Measurements from ENCODE around the gene PTPRB.

Gene PTPRB

GRCh38 chr12:70637303-70638085 lies at the start of gene PTPRB:
PTPRB (minus strand) TSS chr12:70637429; CDS start chr12:70637395, 34 bp downstream.
- DNase-seq (ENCODE audit: low read depth): no peak

- no peak for DNase-seq (ENCODE audit: low read depth)
Measured at GRCh38 chr12:70686907-70687306, 49.7 kb upstream of the PTPRB start.

- no peak for DNase-seq (ENCODE audit: low read depth)
Measured at GRCh38 chr12:70686299-70686698, 49.1 kb upstream of the PTPRB start.

GRCh38 chr12:70683976-70684375 lies 46.7 kb upstream of the PTPRB start:
- DNase-seq (ENCODE audit: low read depth): no peak

DNA sequence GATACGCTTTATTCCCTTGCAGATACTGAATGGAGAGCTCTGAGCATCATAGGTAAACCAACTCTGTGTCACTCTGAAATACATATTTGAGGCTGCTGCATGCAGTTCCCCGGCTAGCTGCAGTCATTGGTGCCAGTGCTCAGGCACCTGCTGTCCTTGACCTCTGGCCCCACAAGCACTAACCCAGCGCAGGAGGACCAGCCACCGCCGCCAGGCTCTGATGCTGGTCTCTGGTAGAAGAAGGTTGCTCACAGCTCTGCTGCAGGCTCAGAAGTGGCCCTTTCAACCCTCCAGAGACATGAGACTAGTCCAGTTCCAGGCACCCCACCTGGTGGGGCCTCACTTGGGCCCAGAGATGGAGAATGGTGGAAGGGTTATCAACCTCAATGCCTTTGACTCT lies 34.5 kb upstream of the PTPRB start:
- no peak for DNase-seq (ENCODE audit: low read depth)

DNA sequence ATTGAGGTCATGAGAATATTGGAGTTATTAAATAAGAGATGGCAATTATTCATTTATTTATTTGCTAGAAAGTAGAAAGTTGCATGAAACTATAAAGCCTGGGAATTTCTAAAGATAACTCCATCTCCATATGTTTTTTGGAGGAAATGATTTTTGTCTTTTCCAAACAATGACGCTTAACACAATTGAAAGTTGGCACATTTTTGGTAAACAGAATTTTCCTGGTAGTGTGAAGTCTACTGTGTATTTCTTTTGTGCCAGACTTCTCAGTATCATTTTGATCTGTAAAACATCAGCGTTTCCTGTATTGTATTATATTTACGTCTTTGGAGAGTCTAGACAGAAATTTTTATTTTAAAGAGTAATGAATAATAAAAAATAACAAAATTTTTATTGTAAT lies 33.7 kb upstream of the PTPRB start:
- DNase-seq (ENCODE audit: low read depth): no peak

DNA sequence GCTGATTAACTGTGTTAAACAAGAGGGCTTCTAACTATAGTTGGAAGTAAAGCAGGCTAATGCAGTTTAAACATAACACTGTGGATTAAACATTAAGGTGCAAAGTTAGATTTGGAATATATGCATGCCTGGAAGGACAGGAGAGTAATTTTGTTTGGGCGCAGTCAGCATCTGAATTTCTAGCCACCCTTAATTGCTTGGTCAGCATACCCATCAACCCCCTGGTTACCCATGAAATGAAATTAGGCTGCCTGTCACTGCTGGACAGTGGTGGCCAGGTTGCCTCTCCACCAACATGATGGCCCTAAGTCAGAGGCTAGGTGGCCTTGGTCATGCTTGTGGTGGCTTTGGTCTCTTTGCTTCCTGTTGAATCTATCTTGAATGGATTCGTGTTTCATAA lies 30.0 kb upstream of the PTPRB start:
- DNase-seq (ENCODE audit: low read depth): no peak

DNA sequence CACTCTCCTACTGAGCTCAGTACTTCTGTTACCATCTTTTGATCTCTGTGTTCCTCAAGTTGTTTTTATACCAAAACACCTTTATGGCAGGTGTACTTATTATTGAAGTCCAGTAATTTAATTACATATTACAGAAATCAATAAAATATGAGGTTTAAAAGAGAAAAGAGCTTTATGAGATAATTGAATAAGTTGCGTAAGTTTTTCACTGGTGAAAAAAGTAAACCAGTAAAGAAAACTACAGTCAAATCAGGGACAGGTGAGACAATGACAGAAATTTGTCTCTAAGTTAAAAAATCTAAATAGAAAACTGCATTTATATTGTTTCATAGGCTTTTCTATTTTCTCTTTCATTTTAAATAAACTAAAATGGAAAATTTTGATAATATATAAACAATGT lies 29.1 kb upstream of the PTPRB start:
- DNase-seq (ENCODE audit: low read depth): no peak

GRCh38 chr12:70664465-70664881 lies 27.2 kb upstream of the PTPRB start:
- no peak for DNase-seq (ENCODE audit: low read depth)

DNA sequence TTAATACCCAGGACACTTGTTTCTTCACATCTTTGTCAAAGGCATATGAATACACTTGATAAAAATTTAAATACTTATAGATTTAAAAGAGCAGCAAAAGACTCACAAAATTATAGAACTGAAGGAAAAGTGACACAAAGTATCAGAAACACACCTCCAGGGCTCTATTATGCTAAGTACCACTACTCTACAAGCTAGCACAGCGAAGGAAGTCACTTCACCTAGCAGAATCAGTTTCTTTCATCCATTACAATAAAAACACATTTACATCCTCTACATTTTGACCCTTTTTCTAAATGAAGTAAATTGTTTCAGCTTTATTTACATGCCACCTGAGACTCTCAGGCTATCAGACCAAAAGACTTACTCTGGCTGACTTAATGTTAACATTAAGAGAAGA lies 26.6 kb upstream of the PTPRB start:
- no peak for DNase-seq (ENCODE audit: low read depth)

DNA sequence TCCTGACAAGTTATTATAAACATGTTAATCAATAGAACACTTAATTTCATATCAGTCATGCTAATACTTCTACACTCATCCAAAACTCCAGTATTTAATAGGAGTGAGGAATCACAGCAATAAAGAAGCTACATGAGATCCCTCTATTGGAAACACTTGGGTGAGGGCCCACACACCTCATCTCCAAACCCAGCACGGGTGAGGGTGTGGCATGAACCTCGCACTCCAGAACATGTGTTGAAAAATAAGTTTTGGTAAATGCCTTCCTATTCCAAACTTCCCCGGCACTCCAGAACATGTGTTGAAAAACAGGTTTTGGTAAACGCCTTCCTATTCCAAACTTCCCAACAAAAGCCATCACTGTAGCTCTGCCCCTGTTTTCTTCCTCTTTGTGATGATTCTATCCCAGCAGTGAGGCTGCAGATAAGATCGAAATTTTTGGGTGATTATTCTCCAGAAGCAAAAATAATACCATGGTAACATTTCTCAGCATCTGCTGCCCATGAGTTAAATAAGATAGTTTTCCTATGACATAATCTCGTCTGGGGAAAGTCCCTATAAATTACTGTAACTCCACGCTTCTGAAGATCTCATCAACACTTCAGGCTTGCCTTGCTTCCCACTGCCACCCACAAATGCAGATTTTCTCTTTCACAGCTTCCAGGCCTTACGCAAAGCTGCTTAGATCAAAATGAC lies 24.4 kb upstream of the PTPRB start:
- DNase-seq (ENCODE audit: low read depth): no peak

DNA sequence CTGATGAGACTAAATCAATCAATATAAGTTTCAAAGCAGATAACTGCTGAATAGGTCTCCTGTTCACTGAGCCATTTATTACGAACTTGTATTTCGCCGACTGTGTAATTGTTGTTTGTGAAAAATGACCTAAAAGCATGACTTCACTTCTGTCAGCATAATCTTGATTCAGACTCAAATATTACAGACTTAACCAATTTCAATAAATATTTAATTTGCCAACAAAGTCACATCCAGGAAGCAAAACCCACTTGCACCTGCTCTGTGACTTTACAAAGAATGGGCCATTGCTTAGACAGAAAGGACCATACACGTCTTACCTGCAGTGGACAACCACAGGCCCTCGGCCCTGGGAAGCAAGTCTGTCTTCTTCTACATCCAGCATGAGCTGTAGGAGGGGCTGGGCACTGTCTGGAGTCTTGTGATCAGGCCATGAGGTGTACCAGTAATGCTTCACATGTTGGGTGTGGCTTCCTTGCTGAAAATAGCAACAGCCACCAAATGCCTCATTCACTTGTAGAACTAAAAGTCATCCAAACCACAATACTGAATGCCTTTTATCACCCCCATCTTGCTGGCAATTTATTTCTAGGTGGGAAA lies 23.5 kb upstream of the PTPRB start:
- DNase-seq (ENCODE audit: low read depth): no peak

DNA sequence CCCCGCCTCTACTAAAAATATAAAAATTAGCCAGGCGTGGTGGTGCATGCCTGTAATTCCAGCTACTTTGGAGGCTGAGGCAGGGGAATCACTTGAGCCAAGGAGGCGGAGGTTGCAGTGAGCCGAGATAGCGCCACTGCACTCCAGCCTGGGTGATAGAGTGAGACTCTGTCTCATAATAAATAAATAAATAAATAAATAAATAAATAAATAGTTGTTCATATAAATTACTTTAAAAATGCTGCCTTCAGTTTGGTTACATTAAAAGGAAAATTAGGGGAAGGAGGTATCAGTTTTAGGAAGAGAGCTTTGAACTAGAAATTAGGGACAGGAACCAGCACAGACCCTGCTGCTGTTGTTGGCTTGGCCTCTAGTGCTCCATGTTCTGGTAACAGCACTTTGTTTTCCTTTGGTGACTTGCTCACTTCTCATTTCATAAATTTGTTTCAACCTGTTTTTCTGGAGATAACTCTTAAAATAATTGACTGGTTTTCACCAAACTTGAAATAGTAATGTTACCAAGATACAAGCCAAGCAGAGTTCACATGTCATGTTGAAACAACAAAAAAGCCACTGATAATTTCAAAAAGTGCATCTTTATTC lies 22.9 kb upstream of the PTPRB start:
- DNase-seq (ENCODE audit: low read depth): no peak

GRCh38 chr12:70659077-70659606 lies 21.9 kb upstream of the PTPRB start:
- no peak for DNase-seq (ENCODE audit: low read depth)

DNA sequence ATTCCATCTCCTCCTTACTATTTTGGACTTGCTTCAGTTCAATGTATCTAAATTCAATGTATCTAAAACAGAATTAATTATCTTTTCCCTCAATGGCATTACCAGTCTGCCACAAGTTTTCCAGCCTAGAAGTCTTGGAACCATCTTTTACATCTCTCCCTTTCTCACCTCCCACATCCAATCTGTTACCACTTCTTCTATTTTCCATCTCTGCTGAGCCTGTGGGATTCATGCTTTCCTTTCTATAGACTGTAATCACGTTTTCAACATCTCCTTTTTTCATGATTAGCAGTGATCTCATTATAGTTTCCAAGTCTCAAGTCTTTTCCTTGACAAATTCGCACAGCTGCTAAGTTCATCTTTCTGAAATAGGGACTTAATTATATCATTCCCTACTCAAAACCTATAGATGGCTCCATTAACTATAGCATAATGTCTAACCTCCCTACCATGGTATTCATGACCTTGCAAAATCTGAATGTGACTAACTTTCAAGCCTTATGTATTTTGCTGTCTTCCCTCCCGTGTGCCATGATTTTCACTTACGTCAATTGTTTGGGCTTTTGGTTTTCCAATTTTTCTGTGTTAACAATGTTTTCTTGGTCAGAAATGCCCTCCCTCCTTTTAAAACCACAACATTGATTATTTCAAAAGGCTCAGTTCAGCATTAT lies 20.5 kb upstream of the PTPRB start:
- DNase-seq (ENCODE audit: low read depth): no peak

DNA sequence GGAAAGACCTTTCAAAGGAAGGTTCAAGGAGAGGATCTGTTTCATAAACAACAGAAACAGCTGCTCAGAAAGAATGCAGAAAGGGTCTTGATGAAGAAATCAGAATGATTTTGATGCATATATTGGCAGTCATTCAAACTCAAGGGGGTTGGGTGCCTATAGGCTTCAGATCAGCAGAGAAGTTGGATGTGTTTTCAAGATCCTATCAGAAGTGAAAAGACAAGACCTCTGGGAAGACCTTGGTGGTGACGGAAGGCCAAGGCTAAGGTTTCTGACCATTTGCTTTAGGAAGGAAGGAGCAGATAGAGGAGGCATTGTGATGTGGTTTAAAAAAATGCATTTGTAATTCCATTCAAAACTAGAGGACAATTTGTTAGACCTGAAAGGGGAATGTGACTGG lies 15.2 kb upstream of the PTPRB start:
- no peak for DNase-seq (ENCODE audit: low read depth)

DNA sequence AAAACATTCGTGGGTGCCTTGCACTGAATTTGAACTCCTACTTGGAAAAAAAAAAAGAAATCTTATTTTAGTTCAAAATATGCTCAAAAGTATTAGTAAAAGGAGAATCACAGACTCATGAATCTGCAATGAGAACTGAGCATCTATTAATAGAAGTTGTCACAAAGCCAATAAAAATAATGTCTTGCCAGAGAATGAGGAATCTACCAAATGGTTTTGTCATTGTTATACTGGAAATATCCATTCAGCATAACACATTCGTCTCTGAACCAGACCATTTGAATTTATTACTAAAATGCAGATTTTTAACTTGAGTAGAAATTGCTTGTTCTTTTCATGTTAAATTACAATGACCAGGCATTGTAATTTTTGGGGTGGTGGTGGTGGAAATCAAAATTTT lies 11.6 kb upstream of the PTPRB start:
- DNase-seq (ENCODE audit: low read depth): no peak

DNA sequence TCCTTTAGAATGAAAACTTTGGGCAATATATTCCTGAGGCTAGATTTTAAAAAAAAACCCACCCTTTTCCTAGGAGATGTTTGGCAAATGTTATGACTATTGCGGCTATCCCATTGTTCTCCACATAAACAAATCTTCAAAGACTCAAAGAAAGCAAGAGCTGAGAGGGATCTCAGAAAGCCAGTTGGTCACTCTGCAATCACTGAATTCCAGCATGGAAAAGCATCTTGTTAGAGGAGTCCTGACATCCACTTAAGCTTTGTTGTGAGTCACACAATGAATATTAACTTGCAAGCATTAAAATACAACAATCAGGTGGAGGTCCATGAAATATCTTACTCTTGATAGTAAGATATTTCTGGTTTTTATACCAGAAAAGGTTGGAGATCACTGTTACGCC lies 11.0 kb upstream of the PTPRB start:
- no peak for DNase-seq (ENCODE audit: low read depth)

GRCh38 chr12:70646850-70647249 lies 9.6 kb upstream of the PTPRB start:
- no peak for DNase-seq (ENCODE audit: low read depth)

DNA sequence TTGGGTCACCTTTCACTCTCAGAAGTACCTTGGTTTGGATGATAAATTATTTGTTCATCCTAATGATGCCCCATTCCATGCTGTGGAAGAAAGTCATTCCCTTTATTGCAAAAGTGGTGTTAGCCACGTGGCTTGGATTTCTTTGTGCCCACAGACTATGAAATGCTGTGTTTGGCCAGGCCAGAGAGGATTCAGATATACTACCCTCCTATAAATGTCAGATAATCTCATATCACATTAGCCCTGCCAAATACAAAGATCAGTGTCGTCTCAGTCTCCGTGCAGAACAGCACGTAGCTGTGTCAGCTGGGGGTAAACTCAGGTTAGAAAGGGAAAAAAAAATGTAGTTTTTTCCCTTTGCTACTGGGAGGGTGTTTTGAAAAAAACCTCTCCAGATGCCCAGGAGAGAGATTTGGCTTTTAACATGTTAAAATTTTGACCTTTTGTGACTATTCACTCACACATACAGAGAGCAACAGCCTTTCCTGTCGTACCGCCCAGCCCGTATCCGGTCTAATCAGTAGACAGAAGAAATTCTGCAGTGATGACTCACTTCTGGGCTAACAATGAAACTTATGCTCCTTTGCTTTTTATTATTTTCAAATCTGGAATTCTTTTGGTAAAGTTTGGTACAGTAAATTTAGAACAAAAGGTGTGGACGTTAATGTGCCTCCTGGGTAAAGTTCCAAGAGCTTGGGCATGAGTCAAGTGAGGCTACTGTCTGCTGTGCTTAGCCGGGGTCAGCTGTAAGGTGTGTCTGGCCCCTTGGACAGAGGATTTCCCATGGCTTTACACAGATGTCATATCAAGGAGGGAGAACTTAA lies 8.5 kb upstream of the PTPRB start:
- DNase-seq (ENCODE audit: low read depth): no peak

DNA sequence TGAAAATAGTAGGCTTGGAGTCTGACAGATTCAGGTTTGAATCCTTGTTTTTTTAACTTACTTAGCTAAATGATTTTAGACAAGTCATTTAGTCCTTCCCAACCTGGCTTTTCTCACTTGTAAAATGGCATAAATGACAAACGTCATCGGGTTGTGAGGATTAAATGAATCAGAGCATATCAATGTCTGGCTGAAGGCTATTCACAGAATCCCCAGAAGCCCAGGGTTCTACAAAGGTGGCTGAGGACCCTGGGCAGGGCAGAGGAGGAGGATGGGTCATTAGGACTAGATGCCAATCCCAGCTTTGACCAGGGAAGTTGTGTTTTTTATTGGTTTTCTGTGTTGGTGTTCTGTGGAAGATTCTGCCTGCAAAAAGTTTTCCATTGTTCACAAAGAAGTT lies 7.6 kb upstream of the PTPRB start:
- DNase-seq (ENCODE audit: low read depth): no peak

All from CMK (cell line).